Suppressor macrophage (primary cell): Measurements from ENCODE around the gene HTD2.
"Not testable (repeated sequence)": the region's sequence is repeated elsewhere in the genome, so short reads cannot be mapped to it uniquely, and the experiment has no call there.

Experiments used
- DNase-seq, 4 experiments: peaks; one replicate each; pipeline ENCODE4 v3.0.0-alpha.2; 2020 to 2022

HTD2 gene

GRCh38 chr3:58333206-58334012 is 27.1 kb downstream of the HTD2 start:
- DNase-seq = peak in 1 of 4 experiments; percentile 33

DNA sequence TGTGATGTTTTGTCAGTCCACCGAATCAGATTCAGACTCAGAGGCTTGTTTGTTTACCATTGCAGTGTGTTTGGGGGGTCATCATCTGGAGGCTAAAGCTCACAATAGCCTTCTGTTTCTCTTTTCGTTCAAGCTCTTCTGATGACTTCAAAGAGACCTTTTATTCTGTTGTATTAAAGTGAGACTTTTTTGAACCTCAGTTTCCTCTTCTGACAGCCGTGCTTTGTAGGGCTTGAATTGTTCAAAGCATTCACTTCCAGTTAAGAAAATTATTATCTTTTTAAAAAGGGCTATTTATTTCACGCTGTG is 27.6 kb downstream of the HTD2 start:
- DNase-seq = no peak

DNA sequence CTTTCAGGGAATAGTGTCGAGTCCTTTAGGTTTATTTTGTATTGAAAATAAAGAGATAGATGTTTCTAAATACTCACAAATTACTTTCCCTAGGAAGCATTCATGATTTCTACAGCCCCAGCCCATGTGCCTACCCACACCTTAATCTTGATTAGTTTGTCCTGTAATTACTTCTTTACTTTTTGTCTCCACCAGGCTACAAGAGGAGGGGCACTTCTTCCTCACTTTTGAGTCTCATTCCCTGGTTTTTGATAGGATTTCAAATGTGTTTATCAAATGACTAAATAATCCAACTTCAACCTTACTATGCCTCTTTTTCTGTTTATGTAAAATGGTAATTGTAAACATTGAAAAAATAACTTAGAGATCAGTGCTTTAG is 28.2 kb downstream of the HTD2 start:
- no peak for DNase-seq

- peak in 1 of 4 experiments; percentile 18 for DNase-seq
These were observed 29.3 kb downstream of the HTD2 start for GRCh38 chr3:58335652-58335947.

DNA sequence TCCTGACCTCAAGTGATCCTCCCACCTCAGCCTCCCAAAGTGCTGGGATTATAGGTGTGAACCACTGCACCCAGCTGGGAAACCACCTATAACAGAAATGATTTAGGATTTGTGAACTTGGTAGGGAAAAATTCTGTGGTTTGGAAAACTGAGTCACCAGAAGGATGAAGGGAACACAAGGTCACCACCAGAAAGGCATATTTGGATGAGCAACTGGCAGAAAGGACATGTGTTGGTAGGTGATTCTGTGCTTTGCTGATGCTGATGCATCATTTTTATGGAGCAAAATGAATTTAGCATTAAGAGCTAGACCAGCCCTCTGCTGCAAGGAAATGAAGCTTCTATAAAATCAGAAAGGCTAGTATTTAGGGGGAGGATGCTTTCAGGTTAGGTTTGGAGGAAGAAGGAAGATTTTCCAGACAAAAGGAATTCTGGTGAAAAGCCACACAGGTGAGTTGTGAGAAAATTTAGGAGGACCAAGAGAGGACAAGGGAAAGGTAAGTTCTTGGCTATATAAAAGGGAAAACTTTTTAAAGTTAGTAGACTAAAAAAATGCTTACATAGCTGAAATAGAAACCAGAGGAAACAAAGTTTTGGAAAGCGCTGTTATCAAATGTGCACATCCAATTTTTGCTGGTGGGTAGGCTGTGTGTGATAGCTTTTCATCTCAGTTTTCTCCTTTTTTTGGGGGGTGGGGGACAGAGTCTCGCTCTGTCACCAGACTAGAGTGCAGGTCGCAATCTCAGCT is 30.0 kb downstream of the HTD2 start:
- DNase-seq = no peak

DNA sequence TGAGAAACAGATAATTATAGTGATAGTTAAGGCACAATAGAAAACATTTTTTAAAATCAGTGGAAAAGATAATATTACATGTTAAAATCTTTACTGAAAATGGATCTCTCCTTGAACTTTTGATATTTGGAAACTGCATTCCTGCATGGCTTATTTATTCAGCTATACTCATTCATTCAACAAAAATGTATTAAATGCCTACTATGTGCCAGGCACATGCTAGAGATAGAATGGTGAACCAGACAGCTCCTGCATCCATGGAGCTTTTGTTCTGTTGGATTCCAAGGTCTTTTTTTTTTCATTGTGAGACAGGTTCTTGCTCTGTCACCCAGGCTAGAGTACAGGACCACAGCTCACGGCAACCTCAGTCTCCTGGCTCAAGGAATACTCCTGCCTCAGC is 30.9 kb downstream of the HTD2 start:
- DNase-seq = no peak

DNA sequence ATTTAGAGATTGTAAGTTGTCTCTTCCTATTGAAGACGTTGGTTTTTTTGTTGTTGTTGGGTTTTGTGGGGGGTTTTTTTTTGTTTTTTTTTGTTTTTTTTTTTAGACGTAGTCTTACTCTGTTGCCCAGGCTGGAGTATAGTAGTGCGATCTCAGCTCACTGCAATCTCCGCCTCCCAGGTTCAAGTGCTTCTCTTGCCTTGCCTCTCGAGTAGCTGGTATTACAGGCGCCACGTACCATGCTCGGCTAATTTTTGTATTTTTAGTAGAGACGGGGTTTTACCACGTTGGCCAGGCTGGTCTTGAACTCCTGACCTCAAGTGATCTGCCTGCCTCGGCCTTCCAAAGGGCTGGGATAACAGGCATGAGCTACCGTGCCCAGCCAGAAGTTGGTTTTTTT is 32.8 kb downstream of the HTD2 start:
- not testable (repeated sequence) for DNase-seq

DNA sequence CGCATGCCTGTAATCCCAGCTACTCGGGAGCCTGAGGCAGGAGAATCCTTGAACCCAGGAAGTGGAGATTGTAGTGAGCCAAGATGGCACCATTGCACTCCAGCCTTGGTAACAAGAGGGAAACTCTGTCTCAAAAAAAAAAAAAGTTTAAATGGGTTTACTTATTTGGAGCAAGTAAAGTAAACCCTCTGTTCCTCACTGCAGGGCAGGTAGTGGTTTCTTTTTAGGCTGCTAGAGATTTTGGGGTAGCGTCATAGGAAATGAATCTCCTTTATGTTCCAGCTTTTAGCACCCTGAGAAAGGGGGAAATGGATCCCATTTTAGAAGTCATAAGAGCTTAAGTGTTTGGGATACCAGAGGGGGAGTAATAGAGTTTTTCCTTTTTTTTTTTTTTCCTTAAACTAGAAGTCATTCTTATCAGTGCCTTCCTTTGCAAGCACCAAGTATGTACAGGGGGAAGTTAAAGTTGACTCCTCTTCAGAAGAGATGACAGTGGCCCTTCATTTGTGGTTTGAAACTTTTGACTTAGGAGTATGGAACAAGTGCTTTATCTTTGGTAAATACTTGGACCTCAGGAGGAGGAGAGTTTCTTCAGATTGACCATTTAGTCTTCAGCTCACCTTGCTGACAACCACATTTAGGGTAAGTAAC is 34.4 kb downstream of the HTD2 start:
- DNase-seq = no peak

DNA sequence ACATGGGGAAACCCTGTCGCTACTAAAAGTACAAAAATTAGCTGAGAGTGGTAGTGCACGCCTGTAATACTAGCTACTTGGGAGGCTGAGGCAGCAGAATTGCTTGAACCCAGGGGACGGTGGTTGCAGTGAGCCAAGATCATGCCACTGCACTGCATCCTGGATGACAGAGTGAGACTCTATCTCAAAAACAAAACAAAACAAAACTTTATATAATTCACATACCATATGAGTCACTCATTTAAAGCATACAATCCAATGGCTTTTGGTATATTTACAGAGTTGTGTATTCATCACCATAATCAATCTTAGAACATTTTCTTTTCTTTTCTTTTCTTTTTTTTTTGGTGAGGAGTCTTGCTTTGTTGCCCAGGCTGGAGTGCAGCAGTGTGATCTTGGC is 35.1 kb downstream of the HTD2 start:
- DNase-seq = no peak

GRCh38 chr3:58342676-58343075 is 36.4 kb downstream of the HTD2 start:
- no peak for DNase-seq

GRCh38 chr3:58345457-58345856 is 39.1 kb downstream of the HTD2 start:
- DNase-seq = no peak

- DNase-seq = no peak
These were observed 40.0 kb downstream of the HTD2 start for GRCh38 chr3:58346368-58346767.

DNA sequence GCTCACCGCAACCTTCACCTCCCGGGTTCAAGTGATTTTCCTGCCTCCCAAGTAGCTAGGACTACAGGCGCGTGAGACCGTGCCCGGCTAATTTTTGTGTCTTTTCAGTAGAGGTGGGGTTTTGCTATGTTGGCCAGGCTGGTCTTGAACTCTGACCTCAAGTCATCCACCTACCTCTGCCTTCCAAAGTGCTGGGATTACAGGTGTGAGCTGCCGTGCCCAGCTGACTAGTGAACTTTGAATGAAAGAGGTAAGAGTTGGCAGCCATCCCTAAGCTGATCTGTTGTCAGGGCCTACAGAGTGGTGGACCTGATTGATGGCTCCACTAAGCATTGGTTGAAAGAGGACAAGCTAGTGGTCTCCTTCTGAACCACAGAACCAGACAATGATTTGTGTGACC is 41.7 kb downstream of the HTD2 start:
- DNase-seq = no peak

DNA sequence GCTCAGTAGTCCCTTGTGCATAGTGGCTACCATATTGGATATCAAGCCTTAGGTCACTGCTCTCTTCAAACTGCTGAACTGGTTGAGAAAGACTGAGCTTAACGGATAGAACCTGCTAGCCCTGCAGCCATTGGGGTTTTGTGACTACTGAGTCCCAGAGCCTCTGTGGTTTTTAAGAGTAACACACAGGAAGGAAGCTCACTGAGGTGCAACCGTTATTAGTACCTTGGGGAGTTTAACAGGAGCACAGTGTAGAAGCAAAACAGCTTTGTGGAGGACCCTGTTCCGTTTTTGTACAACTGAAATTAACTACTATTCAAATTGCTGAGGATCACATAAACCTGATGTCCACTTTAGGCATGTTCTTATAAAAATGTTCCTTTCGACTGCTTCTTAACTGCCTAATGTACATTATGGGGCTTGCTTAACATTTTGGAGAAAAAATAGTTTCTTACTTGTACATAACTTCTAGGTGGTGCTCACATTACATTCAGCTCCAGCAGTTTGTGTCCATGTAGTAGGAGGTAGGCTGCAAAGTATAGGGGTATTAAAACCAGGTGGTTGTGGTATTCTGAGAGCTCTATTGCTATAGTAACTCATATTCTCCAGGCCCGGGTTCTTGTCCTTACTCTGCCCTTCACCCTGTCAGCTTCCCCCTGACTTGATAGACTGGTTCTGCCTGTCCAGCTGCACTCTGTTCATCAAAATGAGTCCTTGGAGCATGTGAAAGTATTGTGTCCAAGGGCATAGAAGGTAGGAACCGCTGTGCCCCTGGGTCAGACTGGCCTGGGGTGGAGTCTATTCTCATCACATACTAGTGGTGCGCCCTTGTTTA is 43.7 kb downstream of the HTD2 start:
- peak in 2 of 4 experiments; percentile 25 to 30 for DNase-seq

- DNase-seq = peak; percentile 50 to 81 (median 70)
These were observed 44.3 kb downstream of the HTD2 start for GRCh38 chr3:58350627-58351013.

DNA sequence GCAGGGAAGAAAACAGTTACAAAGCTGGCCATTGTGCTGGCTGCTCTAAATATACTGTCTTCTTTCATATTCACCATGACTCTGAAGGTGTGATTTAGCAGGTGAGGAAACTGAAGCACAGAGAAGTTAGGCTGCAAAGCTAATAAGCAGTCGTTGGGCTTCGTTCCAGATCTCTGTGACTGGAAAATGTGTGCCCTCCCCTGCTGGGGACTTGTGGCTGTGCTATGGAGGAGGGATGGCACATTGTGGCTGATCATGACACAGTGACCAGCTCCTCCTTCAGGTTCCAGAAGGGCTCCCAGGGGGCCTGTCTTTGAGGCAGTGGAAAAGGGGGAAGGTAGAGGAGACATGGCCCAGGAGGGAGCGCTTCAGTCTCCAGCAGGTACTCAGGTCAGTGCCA is 45.6 kb downstream of the HTD2 start:
- DNase-seq = peak in 3 of 4 experiments; percentile 42 to 56 (median 45)

- DNase-seq = peak in 1 of 4 experiments; percentile 21
These were observed 46.3 kb downstream of the HTD2 start for GRCh38 chr3:58352626-58353025.

DNA sequence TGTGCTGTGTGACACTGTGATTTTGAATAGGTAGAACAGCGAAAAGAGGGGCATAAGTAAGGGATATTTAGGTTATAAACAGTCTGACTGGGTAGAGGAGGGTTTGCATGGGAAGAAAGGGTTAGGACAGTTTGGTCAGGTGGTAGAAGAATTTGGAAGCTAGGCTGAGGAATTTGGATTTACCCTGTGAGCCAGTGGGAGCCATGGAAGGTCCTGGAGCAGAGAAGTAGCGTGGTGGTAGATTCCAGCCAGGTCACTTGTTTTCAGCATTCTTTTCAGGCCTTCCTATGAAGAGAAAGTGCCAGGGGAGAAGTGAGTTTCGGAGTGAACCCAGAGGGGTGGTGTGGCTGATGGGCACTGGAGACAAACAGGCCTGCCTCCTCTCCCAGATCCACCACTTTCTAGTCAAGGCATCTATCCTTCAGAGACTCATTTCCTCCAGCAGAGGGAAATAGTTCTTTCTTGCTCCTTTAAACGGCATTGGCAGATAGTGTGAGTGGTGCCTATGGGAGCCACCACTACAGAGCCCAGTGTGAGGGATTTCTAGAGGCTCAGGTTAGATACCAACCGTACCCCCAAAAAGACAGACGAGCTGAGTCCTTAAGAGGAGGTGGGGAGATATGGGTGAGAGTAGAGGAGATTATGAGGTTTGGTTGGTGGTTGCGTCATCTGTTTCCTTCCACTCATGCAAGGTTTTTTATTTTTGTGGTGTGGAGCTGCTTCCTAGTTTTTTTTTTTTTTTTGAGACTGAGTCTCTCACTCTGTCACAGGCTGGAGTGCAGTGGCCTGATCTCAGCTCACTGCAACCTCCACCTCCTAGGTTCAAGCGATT is 47.6 kb downstream of the HTD2 start:
- peak; percentile 58 to 85 (median 73) for DNase-seq

DNA sequence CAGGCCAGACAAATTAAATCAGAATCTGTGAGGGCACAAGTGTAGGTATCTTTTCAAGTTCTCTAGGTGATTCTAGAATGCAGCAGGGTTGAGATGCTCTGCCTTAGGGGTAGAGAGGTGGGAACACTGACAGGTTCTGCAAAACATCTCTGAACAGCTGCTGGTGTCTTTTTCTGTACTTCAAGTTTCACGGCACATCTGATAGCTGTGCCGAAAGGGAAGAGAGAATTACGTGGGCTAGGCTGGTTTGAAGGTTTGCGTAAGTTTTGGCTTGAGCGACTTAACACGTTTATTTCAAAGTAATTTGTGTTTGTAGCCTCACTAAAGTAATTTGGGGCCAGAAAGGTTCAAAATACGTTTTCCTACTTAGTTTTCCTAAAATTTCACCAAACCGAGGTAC is 48.9 kb downstream of the HTD2 start:
- DNase-seq = peak; percentile 55 to 81 (median 76)

DNA sequence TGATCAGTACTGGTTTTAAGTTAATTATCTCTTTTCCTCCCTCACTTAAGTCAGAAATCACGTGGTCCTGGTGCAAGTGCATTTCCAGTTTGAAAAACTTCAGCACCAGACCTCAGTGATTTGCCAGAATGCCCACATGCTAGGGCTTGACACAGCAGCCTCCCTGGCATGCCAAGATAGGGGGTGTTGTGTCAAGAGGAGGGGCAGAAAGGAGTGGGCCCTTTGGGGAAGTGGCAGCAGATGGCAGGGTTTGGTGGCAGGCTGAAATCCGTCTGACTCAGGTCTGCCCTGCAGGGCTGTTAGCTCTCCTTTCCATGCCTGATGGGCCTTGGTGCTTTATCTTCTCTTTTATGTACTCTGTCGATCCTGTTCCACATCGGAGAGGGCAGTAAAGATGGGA is 49.7 kb downstream of the HTD2 start:
- peak; percentile 77 to 91 (median 83) for DNase-seq

- DNase-seq = no peak
These were observed 51.1 kb downstream of the HTD2 start for GRCh38 chr3:58357402-58357801.

- DNase-seq = no peak
These were observed 51.8 kb downstream of the HTD2 start for GRCh38 chr3:58358092-58358491.
